ENCODE data around the gene GRIK4. TPM values are rescaled to one million over a fixed set of nuclear protein-coding genes. Genes with fewer than 3 reads are reported as not detected.

The GRIK4 gene
- total and polyA plus RNA-seq, 2 donors (not counting 1 experiment from before 2014, with no cell fraction given), result 0.12 to 0.27 TPM

DNA sequence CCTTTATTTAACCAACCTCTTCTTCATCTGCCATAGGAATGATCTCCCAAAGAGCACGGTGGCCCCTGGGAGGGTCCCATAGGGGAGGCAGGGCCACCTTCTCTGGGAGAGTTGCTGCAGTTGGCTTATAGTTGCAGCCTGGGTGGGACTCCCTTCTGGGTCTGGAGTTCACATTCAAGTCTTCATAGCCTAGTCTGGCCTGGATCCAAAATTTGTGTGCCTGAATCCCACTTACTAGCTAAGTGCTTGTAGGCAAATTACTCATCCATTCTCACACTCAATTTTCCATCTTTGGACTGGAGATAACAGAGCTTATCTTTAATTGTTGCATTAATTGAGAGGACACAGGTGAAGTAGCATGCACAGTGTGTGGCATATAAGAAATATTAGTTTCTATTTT, 163.6 kb downstream of the GRIK4 start:
- CTCF ChIA-PET, result interaction anchor here (1.4 to 1.8 kb wide), 2 partner anchors 10 kb away, joined by 7 to 16 read pairs; no protein-coding TSS in a partner anchor
- TF ChIP-seq EZH2 (IDR thresholded peaks at IDR 0.05; ENCODE audit: borderline replicate concordance, insufficient read depth, low read depth, low read length, poor library complexity, severe bottlenecking), result no peak
- TF ChIP-seq, protein P1, sequence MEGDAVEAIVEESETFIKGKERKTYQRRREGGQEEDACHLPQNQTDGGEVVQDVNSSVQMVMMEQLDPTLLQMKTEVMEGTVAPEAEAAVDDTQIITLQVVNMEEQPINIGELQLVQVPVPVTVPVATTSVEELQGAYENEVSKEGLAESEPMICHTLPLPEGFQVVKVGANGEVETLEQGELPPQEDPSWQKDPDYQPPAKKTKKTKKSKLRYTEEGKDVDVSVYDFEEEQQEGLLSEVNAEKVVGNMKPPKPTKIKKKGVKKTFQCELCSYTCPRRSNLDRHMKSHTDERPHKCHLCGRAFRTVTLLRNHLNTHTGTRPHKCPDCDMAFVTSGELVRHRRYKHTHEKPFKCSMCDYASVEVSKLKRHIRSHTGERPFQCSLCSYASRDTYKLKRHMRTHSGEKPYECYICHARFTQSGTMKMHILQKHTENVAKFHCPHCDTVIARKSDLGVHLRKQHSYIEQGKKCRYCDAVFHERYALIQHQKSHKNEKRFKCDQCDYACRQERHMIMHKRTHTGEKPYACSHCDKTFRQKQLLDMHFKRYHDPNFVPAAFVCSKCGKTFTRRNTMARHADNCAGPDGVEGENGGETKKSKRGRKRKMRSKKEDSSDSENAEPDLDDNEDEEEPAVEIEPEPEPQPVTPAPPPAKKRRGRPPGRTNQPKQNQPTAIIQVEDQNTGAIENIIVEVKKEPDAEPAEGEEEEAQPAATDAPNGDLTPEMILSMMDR (IDR thresholded peaks at IDR 0.05), result no peak

DNA sequence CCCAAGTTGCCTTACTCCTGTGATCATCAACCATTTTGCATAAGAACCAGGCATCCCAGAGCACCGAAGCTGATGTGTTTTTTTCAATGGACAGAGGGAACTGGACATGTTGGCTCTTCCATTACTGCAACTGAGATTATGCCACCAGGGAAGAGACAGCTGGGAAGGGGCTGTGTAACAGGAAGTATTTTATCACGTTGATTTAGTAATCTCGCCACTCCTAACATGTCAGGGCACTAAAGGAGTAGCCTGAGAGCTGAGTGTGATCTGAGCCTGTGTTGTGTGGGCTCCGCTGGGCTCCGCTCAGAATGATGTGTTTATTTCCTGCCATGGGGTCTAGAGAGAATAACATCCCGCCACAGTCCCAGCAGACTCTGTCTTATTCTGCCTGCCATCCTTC, 165.4 kb downstream of the GRIK4 start:
- no peak overlapping the region for H3K27ac Mint-ChIP-seq
- intact Hi-C loops (cut with micrococcal nuclease), result no loop called here
- Histone ChIP-seq H3K9me3 (ENCODE audit: control extremely low read depth in 1 of 3, control insufficient read depth in 2 of 3, insufficient read depth in 1 of 3, low read length in 2 of 3) (peaks cover 0 to 2% (median 0%) of the 10 kb centered on the region in 3 donors), H3K9ac (ENCODE audit: low read length) (no peak overlapping the region), H3K79me2 (ENCODE audit: control insufficient read depth, insufficient read depth, low read length) (no peaks in the 10 kb centered on the region), H2AFZ (ENCODE audit: insufficient read depth, low read depth, low read length, poor library complexity, severe bottlenecking) (no peak overlapping the region), H3K36me3 (replicated peaks in 1 of 2; ENCODE audit: control extremely low read depth in 1 of 2, control insufficient read depth in 1 of 2, extremely low read depth in 1 of 2, insufficient read depth in 2 of 2, low read length in 1 of 2) (no peaks in the 10 kb centered on the region), H3K4me1 (ENCODE audit: control insufficient read depth in 2 of 2, insufficient read depth in 2 of 2, low read length in 2 of 2) (no peaks in the 10 kb centered on the region), H3K4me2 (replicated peaks; ENCODE audit: low read depth, low read length, poor library complexity, severe bottlenecking) (no peak overlapping the region), H3K27ac (ENCODE audit: low read length in 2 of 2) (no peak overlapping the region), H4K20me1 (ENCODE audit: control insufficient read depth, insufficient read depth, low read length, poor library complexity, severe bottlenecking) (no peaks in the 10 kb centered on the region), H3K27me3 (replicated peaks in 1 of 4; ENCODE audit: control extremely low read depth in 1 of 4, control insufficient read depth in 3 of 4, insufficient read depth in 4 of 4, low read length in 3 of 4) (peaks cover 0 to 10% (median under 1%) of the 10 kb centered on the region in 4 experiments), H3K4me3 (ENCODE audit: control extremely low read depth in 1 of 5, extremely low read depth in 1 of 5, insufficient read depth in 1 of 5, low read depth in 2 of 5, low read length in 4 of 5) (no peak overlapping the region)
- no peak overlapping the region for H3K4me3 Mint-ChIP-seq
- no peak for DNase-seq
- POLR2A ChIA-PET, result no interaction called here
- TF ChIP-seq, protein P1 (IDR thresholded peaks at IDR 0.05), result no peak
- TF ChIP-seq EZH2 (IDR thresholded peaks at IDR 0.05; ENCODE audit: borderline replicate concordance, insufficient read depth, low read depth, low read length, poor library complexity, severe bottlenecking), result no peak
- CTCF ChIA-PET, result interaction anchor here (1.8 kb wide), 1 partner anchor 8 kb away, joined by 16 read pairs; no protein-coding TSS in a partner anchor
- H3K27me3 Mint-ChIP-seq, result peaks cover 32% of the 10 kb centered on the region
- H3K4me1 Mint-ChIP-seq, result no peaks in the 10 kb centered on the region
- 93% methylated on average over 5 of the region's 6 CpGs for WGBS (ENCODE audit: insufficient coverage)
- no peak for ATAC-seq (ENCODE audit: low read depth)
- H3K9me3 Mint-ChIP-seq (ENCODE audit: insufficient read depth), result no peaks in the 10 kb centered on the region

More for the DNA sequence above, 163.6 kb downstream of the GRIK4 start:
- no peaks in the 10 kb centered on the region for H3K9me3 Mint-ChIP-seq (ENCODE audit: insufficient read depth)
- Histone ChIP-seq H3K9ac (ENCODE audit: low read length) (no peak overlapping the region), H3K4me3 (ENCODE audit: control extremely low read depth in 1 of 5, extremely low read depth in 1 of 5, insufficient read depth in 1 of 5, low read depth in 2 of 5, low read length in 4 of 5) (no peak overlapping the region), H3K4me1 (ENCODE audit: control insufficient read depth in 2 of 2, insufficient read depth in 2 of 2, low read length in 2 of 2) (no peaks in the 10 kb centered on the region), H3K27me3 (replicated peaks in 1 of 4; ENCODE audit: control extremely low read depth in 1 of 4, control insufficient read depth in 3 of 4, insufficient read depth in 4 of 4, low read length in 3 of 4) (peaks cover 0 to 10% (median under 1%) of the 10 kb centered on the region in 4 experiments), H3K36me3 (replicated peaks in 1 of 2; ENCODE audit: control extremely low read depth in 1 of 2, control insufficient read depth in 1 of 2, extremely low read depth in 1 of 2, insufficient read depth in 2 of 2, low read length in 1 of 2) (no peaks in the 10 kb centered on the region), H3K27ac (ENCODE audit: low read length in 2 of 2) (no peak overlapping the region), H3K9me3 (ENCODE audit: control extremely low read depth in 1 of 3, control insufficient read depth in 2 of 3, insufficient read depth in 1 of 3, low read length in 2 of 3) (peaks cover 0 to 4% (median 0%) of the 10 kb centered on the region in 3 donors), H3K79me2 (ENCODE audit: control insufficient read depth, insufficient read depth, low read length) (no peaks in the 10 kb centered on the region), H2AFZ (ENCODE audit: insufficient read depth, low read depth, low read length, poor library complexity, severe bottlenecking) (no peak overlapping the region), H3K4me2 (replicated peaks; ENCODE audit: low read depth, low read length, poor library complexity, severe bottlenecking) (no peak overlapping the region), H4K20me1 (ENCODE audit: control insufficient read depth, insufficient read depth, low read length, poor library complexity, severe bottlenecking) (no peaks in the 10 kb centered on the region)
- H3K4me3 Mint-ChIP-seq, result no peak overlapping the region
- ATAC-seq (ENCODE audit: low read depth) (no peak), DNase-seq (no peak)
- no peaks in the 10 kb centered on the region for H3K4me1 Mint-ChIP-seq
- H3K27me3 Mint-ChIP-seq, result peaks cover 30% of the 10 kb centered on the region
- H3K27ac Mint-ChIP-seq, result no peak overlapping the region
- WGBS (ENCODE audit: insufficient coverage), result no CpG with 5 or more reads among the region's 1 CpG
- POLR2A ChIA-PET, result no interaction called here
- intact Hi-C loops (cut with micrococcal nuclease), result no loop called here
